AG09319 (cell line): ENCODE results near the gene CYSRT1.

Experiments
- DNase-seq: peaks from one replicate; pipeline ENCODE4 v3.0.0-alpha.2; 2010; ENCODE audit warnings: low read depth; ENCODE audit errors: extremely low read depth
- CTCF ChIP-seq: IDR thresholded peaks from 2 replicates; pipeline ENCODE4 v1.5.1; 2011; ENCODE audit warnings: low read depth, mild to moderate bottlenecking, inconsistent platforms, low read length, moderate library complexity

Gene CYSRT1

GRCh38 chr9:137219757-137220316 is 5.1 kb upstream of the CYSRT1 start:
- DNase-seq = no peak
- no peak for TF ChIP-seq CTCF

- no peak for TF ChIP-seq CTCF
- DNase-seq = no peak
These were observed 4.5 kb upstream of the CYSRT1 start for GRCh38 chr9:137220317-137221094.

- TF ChIP-seq CTCF = no peak
- no peak for DNase-seq
These were observed 3.9 kb upstream of the CYSRT1 start for GRCh38 chr9:137221095-137221505.

- no peak for DNase-seq
- TF ChIP-seq CTCF = no peak
These were observed 3.4 kb upstream of the CYSRT1 start for GRCh38 chr9:137221506-137222111.

GRCh38 chr9:137222190-137223077 is 2.5 kb upstream of the CYSRT1 start, which contains the start of gene RNF208:
RNF208 (minus strand) TSS chr9:137222240; CDS start chr9:137221212, 1,028 bp downstream.
- TF ChIP-seq CTCF = no peak

GRCh38 chr9:137223078-137223970 is 1.6 kb upstream of the CYSRT1 start:
- TF ChIP-seq CTCF = no peak
- DNase-seq = peak; percentile 96

More at GRCh38 chr9:137222190-137223077, 2.5 kb upstream of the CYSRT1 start, which contains the start of gene RNF208:
- DNase-seq = no peak
